GM21723 (cell line): ENCODE results near the gene MRI1.
A peak's percentile ranks its signal among the peaks of the same experiment; 100 is the strongest.
"Not testable (repeated sequence)": the region's sequence is repeated elsewhere in the genome, so short reads cannot be mapped to it uniquely, and the experiment has no call there.

Source experiments
- ATAC-seq: cut with Tn5 transposase; IDR thresholded peaks from one replicate; pipeline ENCODE4 v1.9.1; 2021; ENCODE audit warnings: mild to moderate bottlenecking, moderate library complexity; ENCODE audit not compliant: unreplicated experiment

Gene MRI1

DNA sequence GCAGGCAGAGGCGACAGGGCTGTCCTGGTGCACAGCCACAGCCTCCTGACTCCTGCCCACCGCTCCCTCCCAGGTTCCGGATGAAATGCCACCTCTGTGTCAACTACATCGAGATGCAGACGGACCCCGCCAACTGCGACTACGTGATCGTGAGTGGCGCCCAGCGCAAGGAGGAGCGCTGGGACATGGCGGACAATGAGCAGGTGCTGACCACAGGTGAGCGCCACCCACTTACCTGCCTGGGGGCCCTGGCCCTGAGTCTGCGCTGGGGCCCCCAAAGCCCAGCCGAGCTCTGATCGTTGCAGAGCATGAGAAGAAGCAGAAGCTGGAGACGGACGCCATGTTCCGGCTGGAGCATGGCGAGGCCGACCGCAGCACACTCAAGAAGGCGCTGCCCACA lies 5.5 kb upstream of the MRI1 start:
- no peak for ATAC-seq

DNA sequence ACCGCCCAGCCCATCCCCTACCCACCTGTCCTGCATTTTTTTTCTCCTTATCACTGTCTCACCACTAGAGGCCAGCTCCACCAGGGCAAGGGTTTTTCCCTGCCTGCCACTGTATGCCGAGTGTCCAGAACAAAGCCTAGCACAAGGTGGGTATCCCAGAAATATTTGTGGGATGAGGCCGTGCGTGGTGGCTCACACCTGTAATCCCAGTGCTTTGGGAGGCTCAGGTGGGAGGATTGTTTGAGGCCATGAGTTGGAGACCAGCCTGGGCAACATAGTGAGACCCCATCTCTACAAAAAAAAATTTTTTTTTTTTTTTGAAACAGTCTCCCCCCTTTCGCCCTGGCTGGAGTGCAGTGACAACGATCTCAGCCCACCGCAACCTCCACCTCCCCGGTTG lies 2.9 kb upstream of the MRI1 start:
- no peak for ATAC-seq

DNA sequence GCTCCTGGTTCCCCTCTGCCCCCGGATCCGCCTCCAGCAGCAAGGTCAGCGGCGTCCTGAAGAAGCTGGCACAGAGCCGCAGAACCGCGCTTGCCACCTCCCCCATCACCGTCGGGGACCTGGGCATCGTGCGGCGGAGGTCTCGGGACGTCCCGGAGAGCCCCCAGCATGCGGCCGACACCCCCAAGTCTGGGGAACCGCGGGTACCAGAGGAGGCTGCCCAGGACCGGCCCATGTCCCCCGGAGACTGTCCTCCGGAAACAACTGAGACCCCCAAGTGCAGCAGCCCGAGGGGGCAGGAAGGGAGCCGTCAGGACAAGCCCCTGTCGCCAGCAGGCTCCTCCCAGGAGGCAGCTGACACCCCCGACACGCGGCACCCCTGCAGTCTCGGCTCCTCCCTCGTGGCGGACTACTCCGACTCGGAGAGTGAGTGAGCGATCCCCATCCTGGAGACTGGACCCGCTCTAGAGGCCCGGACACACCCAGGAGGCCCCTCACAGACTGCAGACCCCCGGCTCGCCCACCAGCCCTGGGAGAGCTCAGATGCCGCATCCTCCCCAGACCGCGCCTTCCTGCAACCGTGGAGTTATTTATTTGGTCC lies 1.6 kb upstream of the MRI1 start:
- no peak for ATAC-seq

DNA sequence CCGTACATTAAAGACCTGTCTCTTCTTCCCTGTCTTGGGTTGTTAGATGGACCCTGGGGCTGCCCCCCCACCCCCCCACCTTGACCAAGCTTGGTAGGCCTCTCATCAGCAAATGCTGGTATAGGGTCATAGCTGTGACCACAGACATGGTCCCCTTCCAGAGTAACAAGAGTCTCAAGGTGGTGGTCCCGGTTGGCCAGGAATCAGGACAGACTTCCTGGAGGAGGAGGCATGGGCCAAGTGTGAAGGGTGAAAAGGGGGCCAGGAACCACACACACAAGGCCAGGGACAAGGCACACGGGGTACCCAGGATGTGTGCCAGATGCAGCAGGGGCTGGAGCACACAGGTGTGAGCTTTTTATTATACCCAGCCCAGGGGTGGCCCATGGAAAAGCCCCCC lies 1.1 kb upstream of the MRI1 start:
- no peak for ATAC-seq

DNA sequence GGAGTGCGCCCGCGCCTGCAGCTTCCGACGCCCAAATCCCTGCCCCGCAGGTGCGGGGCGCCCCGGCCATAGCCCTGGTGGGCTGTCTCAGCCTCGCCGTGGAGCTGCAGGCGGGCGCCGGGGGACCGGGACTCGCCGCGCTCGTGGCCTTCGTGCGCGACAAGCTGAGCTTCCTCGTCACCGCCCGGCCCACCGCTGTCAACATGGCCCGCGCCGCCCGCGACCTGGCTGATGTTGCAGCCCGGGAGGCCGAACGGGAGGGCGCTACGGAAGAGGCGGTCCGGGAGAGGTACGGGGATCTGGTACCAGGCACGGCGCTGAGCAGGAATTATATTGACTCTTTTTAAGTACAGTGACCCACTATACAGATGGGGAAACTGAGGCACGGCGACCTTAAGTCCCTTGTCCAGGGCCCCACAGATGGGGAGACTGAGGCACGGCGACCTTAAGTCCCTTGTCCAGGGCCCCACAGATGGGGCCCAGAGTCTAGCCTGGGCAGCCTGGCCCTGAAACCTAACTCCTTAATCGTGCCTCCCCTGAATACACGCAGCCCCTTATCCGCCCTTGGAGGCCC lies 586 bp downstream of the MRI1 start:
- peak; percentile 37 for ATAC-seq

DNA sequence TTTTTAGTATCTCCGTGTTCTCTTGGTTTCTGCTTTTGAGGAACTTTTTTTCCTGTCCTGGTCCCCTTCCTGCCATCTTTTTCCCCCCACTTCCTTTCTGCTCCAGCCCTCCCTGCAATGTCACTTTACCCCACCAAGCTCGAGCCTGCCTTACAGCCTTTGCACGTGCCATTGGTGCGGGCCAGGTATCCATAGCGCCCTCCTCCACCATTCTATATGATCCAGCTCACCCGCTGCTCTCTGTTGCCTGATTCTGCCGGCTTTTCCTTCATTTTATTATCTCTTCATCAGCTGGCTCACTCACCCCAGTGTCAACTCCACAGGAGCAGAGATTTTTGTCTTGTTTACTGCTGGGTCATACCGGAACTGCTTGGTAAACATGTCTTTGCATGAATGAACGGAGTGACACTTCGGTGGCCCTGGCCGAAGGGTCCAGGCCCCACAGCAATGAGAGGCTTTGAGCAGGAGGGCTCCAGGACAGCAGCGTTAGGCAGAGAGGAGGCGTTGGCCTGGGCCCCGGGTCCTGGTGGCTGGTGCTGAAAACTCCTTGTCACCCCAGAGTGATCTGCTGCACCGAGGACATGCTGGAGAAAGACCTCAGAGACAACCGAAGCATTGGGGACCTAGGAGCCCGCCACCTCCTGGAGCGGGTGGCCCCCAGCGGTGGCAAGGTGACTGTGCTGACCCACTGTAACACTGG lies 1.2 kb downstream of the MRI1 start:
- ATAC-seq = no peak

DNA sequence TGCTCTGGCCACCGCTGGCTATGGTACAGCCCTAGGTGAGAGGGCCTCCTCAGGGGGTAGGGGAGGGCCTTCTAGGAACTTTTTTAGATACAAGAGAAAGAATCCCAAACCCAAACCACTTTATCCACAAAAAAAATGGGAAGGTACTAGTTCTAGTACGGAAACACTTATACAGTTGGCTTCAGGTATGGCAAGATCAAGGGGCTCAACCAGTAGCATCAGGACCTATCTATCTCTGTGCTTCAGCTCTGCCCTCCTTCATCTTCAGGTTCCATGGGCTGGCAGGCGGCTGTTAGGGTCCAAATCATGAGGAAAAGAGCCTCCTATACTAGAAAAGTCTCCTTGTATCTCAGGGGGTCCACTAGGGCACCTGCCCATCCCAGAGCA lies 1.8 kb downstream of the MRI1 start:
- no peak for ATAC-seq

DNA sequence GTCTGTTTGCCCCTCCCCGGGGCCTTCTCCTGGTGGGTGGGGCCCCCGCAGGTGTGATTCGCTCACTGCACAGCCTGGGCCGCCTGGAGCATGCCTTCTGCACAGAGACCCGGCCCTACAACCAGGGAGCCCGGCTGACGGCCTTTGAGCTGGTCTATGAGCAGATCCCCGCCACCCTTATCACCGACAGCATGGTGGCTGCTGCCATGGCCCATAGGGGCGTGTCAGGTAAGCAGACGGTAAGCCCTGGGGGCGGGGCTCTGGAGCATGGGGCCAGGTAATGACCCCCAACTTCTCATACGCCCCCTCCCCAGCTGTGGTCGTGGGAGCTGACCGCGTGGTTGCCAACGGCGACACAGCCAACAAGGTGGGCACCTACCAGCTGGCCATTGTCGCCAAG lies 4.2 kb downstream of the MRI1 start:
- no peak for ATAC-seq

DNA sequence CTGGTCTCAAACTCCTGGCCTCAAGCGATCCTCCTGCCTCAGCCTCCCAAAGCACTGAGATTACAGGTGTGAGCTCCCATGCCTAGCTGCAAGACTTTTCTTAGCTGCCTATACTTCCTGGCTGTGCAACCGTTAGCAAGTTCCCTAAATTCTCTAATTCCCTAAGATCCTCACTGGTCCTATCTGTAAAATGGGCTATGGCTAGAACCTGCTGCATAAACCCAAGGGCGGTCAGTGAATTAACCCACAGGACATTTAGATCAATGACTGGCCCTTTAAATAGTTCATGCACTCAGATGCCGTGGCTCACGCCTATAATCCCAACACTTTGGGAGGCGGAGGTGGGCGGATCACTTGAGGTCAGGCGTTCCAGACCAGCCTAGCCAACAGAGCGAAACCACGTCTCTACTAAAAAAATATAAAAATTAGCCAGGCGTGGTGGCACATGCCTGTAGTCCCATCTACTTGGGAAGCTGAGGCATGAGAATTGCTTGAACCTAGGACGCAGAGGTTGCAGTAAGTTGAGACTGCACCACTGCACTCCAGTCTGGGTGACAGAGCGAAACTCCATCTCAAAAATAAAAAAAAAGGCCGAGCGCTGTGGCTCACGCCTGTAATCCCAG lies 5.8 kb downstream of the MRI1 start:
- ATAC-seq = no peak

DNA sequence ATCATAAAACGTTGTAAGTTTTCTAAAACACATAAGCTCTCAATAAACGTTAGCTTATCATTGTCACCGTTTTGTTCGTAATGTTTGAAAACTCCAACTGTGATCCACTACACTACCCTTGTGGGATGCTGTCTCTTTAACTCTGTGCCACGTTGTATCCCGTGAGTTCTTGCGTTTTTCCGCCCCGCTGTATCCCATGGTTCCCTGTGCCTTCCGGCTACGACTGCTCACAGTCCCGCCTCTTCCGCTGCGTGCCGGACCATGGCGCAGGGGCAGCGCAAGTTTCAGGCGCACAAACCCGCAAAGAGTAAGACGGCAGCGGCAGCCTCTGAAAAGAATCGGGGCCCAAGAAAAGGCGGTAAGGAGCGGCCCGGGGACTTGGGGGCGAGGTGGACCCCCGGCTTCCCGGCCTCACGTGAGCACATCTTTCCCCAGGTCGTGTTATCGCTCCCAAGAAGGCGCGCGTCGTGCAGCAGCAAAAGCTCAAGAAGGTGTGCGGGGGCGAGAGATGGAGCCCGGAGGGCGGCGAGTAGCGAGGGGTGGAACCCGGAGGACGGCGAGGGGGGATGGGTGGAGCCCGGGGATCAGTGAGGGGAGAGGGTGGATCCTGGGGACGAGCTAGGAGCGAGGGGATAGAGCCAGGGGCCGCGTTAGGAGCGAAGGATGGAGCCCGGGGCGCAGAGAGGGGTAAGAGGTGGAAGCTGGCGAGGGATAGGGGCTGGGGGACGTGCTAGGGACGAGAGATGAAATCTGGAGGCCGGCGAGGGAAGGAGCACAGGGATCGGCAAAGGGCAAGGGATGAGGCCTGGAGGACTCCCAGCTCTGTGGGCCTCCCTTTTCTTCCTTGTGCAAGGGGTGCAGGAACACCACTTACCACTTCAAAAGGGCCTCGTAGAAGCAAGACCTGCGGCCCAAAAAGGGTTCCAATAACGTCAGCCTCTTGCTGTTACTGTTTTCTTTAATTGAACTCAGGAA lies 10.2 kb downstream of the MRI1 start, which contains the start of gene C19orf53:
TSS of gene C19orf53 (plus strand) at position 240 of the 975 bp plus-strand sequence. CDS start at position 262, 22 bp downstream.
- peak; percentile 86 for ATAC-seq

DNA sequence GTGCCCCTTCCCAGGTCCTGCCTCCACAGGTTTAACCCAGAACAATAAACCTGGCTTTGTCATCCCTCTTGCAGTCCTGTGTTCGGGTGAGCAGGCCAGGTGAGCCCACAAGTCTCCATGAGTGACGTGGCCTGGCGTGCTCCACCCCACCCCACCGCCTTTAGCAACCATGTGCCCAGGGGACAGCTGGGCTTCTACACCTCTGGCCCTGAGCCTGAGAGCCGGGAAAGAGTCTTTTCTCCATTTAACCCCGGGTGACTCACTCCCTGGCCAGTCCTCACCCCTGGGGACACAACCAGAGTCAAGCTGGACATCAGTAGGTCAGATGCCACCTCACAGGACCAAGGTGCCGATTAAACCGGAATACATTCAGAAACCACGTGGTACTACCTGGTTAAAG lies 14.1 kb downstream of the MRI1 start:
- ATAC-seq = no peak

DNA sequence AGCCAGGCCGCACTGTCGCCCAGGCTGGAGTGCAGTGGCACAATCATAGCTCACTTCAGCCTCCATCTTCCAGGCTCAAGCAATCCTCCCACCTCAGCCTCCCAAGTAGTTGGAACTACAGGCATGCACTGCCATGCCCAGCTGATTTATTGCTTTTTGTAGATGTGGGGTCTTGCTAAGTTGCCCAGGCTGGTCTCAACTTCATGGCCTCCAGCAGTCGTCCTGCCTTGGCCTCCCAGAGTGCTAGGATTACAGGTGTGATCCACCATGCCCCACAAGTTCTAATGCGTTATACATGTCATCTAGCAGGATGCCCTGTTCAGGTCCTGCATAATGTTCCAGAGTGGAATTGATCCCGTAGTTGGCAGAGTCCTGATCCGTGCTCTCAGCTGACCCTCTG lies 14.5 kb downstream of the MRI1 start:
- ATAC-seq = no peak

DNA sequence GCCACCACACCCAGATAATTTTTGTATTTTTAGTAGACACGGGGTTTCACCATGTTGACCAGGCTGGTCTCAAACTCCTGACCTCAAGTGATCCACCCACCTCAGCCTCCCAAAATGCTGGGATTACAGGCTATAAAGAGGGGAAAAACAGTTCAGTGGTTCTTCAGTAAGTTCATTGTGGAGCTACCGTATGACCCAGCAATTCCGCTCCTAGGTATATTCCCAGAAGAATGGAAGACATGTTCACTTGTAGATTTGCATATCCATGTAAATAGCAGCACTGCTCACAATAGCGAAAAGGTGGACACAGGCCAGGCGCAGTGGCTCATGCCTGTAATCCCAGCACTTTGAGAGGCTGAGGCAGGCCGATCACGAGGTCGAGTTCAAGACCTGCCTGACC lies 15.5 kb downstream of the MRI1 start:
- ATAC-seq = not testable (repeated sequence)

DNA sequence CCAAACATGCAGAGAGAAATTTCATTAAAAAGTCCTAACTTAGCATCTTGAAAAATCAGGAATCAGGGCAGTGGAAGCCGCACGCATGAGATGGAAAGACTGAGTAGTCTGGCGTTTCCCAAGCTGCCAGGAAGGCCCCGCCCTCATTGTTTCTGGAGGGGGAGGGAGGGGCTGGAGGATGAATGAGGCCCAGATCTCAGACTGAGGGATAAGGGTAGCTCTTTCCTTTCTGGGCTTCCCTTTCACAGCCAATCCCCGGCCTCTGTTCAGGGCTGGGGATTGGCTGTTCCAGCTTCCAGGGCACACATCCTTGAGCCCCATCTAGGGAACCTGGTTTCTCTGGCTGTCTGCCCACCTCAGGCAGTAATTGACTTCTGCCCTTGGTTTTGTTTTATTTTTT lies 17.2 kb downstream of the MRI1 start:
- no peak for ATAC-seq

DNA sequence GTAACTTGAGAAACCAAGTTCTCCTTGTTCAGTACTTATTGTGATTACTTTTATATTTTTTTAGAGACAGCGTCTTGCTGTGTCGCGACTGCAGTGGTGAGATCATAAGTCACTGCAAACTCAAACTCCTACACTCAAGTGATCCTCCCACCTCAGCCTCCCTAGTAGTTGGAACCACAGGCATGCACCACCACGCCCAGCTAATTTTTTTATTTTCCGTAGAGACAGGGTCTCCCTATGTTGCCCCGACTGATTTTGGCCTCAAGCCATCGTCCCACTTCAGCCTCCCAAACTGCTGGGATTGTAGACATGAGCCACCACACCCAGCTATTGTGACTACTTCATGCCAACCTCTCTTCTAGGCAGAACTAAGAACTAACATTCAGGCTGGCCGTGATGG lies 18.2 kb downstream of the MRI1 start:
- no peak for ATAC-seq

DNA sequence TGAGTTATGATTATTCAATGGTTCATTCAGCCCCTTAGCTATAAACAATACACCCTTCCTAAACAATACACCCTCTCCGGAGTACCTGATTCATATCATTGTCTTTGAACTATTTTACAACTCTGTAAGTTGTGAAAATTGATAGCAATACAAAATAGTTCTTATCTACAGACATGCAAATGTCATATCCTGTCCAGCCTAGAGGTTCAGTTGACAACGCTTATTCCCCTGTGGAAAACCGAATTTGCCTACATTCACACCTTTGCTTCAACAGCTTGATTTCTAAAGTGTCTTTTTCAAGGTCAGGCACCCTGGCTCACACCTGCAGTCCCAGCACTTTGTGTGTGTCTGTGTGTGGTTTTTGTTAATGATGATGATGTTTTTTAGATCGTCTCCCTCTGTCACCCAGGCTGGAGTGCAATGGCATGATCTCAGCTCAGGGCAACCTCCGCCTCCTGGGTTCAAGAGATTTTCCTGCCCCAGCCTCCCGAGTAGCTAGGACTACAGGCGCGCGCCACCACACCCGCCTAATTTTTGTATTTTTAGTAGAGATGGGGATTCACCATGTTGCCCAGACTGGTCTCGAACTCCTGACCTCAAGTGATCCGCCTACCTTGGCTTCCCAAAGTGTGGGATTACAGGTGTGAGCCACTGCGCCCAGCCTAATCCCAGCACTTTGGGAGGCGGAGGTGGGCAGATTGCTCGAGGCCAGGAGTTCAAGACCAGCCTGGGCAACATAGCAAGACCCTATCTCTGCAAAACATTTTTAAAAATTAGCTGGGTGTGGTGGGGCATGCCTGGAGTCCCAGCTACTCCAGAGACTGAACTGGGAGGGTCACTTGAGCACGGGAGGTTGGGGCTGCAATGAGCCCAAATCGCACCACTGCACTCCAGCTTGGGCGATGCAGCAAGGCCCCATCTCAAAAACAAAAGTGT lies 19.5 kb downstream of the MRI1 start:
- no peak for ATAC-seq

DNA sequence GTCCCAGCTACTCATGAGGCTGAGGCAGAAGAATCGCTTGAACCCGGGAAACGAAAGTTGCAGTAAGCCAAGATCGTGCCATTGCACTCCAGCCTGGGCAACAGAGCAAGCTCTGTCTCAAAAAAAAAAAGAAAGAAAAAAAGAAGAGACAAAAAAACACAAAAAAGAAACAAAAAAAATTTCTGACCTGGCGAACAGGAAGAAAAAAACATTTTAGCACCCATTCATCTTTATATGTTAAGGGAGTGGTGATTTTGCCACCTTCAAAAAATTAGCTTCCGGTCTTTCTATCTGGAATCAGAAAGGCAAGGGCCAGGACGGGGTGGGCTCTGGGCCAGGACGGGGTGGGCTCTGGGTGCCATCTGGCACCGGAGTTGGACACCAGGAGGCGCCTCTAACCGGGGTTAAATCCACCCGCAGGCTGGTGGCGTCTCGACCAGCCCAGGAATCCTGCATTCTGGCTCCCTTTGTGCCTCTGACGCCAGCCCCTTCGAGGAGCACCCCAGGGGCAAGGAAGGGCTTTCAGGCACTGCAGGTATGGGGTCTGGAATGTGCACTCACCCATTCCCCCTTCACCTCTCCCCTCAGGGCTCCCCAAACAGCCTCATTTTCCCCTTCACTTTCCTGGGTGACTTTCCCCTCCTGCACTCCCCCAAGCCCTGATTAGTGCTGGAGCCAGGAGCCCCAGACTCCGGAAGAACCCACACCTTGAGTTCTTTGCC lies 20.6 kb downstream of the MRI1 start:
- no peak for ATAC-seq

DNA sequence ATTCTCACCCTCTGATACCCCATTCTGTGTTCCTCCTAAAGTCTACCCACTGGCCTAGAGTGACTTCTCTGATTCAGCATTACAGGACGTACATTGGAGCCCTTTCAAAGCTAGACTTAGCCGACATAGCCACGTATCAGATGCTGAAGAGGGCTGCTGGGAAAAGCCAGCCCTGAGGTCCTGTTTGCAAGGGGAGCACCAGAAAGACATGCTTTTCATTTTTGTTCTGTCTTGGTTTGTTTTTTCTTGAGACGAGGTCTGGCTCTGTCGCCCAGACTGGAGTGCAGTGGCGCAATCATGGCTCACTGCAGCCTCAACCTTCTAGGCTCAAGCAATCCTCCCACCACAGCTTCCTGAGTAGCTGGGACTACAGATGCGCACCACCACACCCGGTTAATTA lies 24.7 kb downstream of the MRI1 start:
- no peak for ATAC-seq

DNA sequence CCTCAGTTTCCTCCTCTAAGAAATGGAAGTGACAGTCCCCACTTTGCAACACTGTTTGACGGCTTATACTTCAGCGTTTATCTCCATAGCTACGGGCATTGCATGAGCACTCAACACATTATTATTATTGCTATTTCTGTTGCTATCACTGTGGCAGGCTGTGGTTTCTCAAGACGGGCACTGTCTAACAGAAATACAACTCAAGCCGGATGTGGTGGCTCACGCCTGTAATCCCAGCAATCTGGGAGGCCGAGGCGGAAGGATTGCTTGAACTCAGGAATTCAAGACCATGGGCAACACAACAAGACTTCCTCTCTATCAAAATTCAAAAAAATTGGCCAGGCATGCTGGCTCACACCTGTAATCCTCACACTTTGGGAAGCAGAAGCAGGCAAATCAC lies 26.0 kb downstream of the MRI1 start:
- ATAC-seq = no peak
